Adrenal gland (tissue), 12 donors: ENCODE measurements around the gene SPOCK1. TPM values are rescaled to one million over a fixed set of nuclear protein-coding genes. Genes with fewer than 3 reads are reported as not detected.

ENCODE experiments used
- DNase-seq, 7 donors: peaks; one replicate each; pipeline ENCODE4 v3.0.0-alpha.2; 2019 to 2020
- H3K27ac ChIP-seq, 5 donors: fragments of 200-600 bp; sonication (generic) in 4 of 5; 1 replicate in 3 of 5; 2 replicates in 2 of 5; pipeline versions ENCODE4 v1.5.1 to v1.8.0; 2016 to 2020; ENCODE audit warnings: mild to moderate bottlenecking in 1 of 5
- H3K27me3 ChIP-seq: fragments of 200-600 bp; 2 replicates; pipeline ENCODE4 v1.8.0; 2021
- H3K36me3 ChIP-seq, 2 donors: fragments of 200-600 bp; replicated peaks in 1 of 2; 1 replicate in 1 of 2; 2 replicates in 1 of 2; pipeline versions ENCODE4 v1.5.1 to v1.8.0; 2018 to 2022
- H3K4me1 ChIP-seq, 2 donors: fragments of 200-600 bp; replicated peaks in 1 of 2; 1 replicate in 1 of 2; 2 replicates in 1 of 2; pipeline versions ENCODE4 v1.5.1 to v1.8.0; 2018 to 2021
- H3K4me3 ChIP-seq, 4 donors: fragments of 200-600 bp; sonication (generic) in 3 of 4; one replicate each; pipeline ENCODE4 v1.5.1; 2016 to 2018
- H3K9me3 ChIP-seq, 3 donors: fragments of 200-600 bp; sonication (generic) in 1 of 3; replicated peaks in 1 of 3; 1 replicate in 2 of 3; 2 replicates in 1 of 3; pipeline versions ENCODE4 v1.5.1 to v1.8.0; 2016 to 2021
- POLR2A ChIP-seq, 2 donors: fragments of 450-650 bp; IDR thresholded peaks; one replicate each; pipeline ENCODE4 v1.6.1; 2017; ENCODE audit warnings: antibody characterized with exemption in 2 of 2, mild to moderate bottlenecking in 2 of 2, moderate library complexity in 1 of 2
- WGBS, 4 donors: extraction: QIAGEN DNeasy Blood & Tissue Kit in 2 of 4; methylation state at CpG; one replicate each; pipeline versions ENCODE4 v1.1.5 to v1.1.7; 2013 to 2017; 5-methylcytosine and 5-hydroxymethylcytosine counted together
- intact Hi-C, 2 donors: fragments of 100-400 bp; cut with DNase I; formaldehyde crosslinking; loops; one replicate each; pipeline versions ENCODE4 v1.14.1 to v1.15.0; 2022 to 2023
- polyA plus RNA-seq, 3 donors: library from polyadenylated mRNA; stranded (reverse); fragments of 200-250 nt in 2 of 3; fragments of 350-450 nt in 1 of 3; fragmentation: Illumina TruSeq in 1 of 3; extraction: RNeasy Lipid Tissue Mini Kit (QIAGEN cat#74804) in 1 of 3; gene quantifications; one replicate each; pipeline ENCODE4 v1.2.3, GENCODE V29; 2013 to 2014
- total RNA-seq, 9 donors: library from RNA; depleted of rRNA in 4 of 9; stranded (reverse); fragments of >200 nt in 4 of 9; fragments of 120-200 nt in 1 of 9; fragmentation: NEBNext Ultra II Directional in 1 of 9; extraction: Animal tissue kit (Norgen Biotek cat#: 25700) in 1 of 9; gene quantifications; one replicate each; pipeline versions ENCODE4 v1.1.0 to v1.2.4, GENCODE V29; 2013 to 2023
- TF ChIP-seq, protein P1 (sequence below), 6 experiments: fragments of 450-650 bp in 4 of 6; fragments of 200-600 bp in 2 of 6; sonication (generic) in 1 of 6; IDR thresholded peaks; 1 replicate in 5 of 6; 2 replicates in 1 of 6; pipeline versions ENCODE4 v1.5.1 to v1.8.0; 2016 to 2021; ENCODE audit warnings: antibody characterized with exemption in 6 of 6, mild to moderate bottlenecking in 2 of 6, moderate library complexity in 1 of 6
- donor health status: healthy with polysubstance abuse.
- donor health status: Bipolar disorder and iron deficiency.
- donor health status: DM: yes; HTN: yes; CAD: no.
- donor health status: DM: no; HTN: no; CAD: no.
- donor health status: DM: no; HTN: no; CAD: no.
- donor health status: DM: yes; HTN: yes; CAD: no.

SPOCK1 gene
- total and polyA plus RNA-seq, 12 donors = 5.4 to 102 (median 55.6) TPM

DNA sequence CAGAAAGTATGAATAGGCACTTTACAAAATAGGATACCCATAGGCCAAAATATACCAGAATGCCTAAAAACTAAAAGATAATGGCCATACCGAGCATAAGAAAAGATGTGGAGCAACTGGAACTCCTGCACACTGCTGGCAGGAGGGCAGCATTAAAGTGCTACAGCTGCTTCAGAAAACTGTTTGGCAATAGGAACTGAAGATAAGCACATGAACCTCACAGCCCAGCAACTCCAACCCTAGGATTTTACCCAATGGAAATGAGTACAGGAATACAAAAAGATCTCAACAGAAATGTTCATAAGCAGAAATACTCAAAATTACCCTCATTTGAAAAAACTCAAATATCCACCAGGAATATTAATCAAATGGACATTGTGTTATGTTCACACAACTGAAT, 209.3 kb downstream of the SPOCK1 start:
- H3K36me3 ChIP-seq = no peaks in the 10 kb centered on the region
- intact Hi-C loops = no loop called here
- WGBS, 4 donors = 78 to 95% (median 90%) methylated on average over 1 of the region's 1 CpG
- no peaks in the 10 kb centered on the region for H3K9me3 ChIP-seq
- TF ChIP-seq, protein P1, sequence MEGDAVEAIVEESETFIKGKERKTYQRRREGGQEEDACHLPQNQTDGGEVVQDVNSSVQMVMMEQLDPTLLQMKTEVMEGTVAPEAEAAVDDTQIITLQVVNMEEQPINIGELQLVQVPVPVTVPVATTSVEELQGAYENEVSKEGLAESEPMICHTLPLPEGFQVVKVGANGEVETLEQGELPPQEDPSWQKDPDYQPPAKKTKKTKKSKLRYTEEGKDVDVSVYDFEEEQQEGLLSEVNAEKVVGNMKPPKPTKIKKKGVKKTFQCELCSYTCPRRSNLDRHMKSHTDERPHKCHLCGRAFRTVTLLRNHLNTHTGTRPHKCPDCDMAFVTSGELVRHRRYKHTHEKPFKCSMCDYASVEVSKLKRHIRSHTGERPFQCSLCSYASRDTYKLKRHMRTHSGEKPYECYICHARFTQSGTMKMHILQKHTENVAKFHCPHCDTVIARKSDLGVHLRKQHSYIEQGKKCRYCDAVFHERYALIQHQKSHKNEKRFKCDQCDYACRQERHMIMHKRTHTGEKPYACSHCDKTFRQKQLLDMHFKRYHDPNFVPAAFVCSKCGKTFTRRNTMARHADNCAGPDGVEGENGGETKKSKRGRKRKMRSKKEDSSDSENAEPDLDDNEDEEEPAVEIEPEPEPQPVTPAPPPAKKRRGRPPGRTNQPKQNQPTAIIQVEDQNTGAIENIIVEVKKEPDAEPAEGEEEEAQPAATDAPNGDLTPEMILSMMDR (IDR thresholded peaks at IDR 0.05) = no peak
- TF ChIP-seq POLR2A (IDR thresholded peaks at IDR 0.05) = no peak
- peaks cover 0 to 8% of the 10 kb centered on the region in 2 donors for H3K4me1 ChIP-seq
- DNase-seq = no peak
- H3K4me3 ChIP-seq = no peak overlapping the region
- no peaks in the 10 kb centered on the region for H3K27me3 ChIP-seq
- H3K27ac ChIP-seq = no peak overlapping the region

DNA sequence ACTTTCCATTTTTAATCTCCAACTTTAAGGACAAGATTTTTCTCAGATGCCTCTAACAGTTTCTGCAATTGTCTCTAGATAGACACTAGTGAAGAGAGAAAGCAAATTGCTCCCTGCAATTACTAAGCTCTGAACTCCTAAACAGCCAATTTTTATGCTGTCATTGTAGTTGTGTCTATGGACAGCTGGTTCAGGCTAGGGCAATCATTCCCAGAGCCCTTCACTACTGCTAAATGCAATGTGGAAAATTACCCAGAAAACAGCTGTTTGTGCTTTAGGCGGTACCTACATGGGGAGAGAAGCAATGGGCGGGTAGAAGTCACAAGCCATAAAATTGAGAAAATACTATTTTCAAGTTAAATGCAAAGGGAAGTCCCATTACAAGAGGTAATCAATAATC, 211.6 kb downstream of the SPOCK1 start:
- intact Hi-C loops = no loop called here
- TF ChIP-seq, protein P1 (IDR thresholded peaks at IDR 0.05) = no peak
- no peak for TF ChIP-seq POLR2A (IDR thresholded peaks at IDR 0.05)
- DNase-seq = no peak
- 93 to 94% (median 93%) methylated on average over 2 of the region's 2 CpGs for WGBS, 4 donors
- Histone ChIP-seq H3K4me3 (no peak overlapping the region), H3K36me3 (no peaks in the 10 kb centered on the region), H3K27me3 (no peaks in the 10 kb centered on the region), H3K9me3 (no peaks in the 10 kb centered on the region), H3K4me1 (peaks cover 0 to 8% of the 10 kb centered on the region in 2 donors), H3K27ac (no peak overlapping the region)

DNA sequence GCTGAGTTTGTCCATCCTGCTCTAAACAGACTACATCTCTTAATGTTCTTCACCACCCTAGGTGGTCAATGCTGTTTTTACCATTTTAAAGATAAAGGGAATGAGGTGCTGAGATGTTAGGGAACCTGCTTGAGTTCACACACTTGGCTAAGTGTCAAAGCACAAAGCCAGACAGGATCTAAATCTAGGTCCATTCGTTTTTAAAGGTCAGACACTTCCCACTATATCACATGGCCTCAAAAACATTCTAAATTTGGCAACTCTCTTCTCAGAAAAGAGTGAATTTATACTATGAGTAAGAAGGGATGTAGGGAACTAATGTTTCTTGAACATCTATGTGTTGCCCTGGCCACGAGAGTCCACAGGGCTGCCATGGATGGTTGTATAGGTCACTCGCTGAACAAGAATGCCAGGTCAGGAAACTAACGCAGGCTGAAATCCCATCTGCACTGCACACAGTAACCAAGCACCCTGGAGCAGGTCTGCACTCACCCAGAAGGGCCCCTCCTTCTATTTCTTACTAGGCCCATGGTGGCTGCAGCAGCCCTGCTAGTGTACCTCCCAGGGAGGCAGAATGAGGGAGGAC, 213.0 kb downstream of the SPOCK1 start:
- Histone ChIP-seq H3K36me3 (no peaks in the 10 kb centered on the region), H3K27ac (no peak overlapping the region), H3K4me1 (peaks cover 0 to 8% of the 10 kb centered on the region in 2 donors), H3K9me3 (no peaks in the 10 kb centered on the region), H3K27me3 (no peaks in the 10 kb centered on the region), H3K4me3 (no peak overlapping the region)
- WGBS, 4 donors = 53 to 67% (median 58%) methylated on average over 4 of the region's 4 CpGs
- no peak for DNase-seq
- intact Hi-C loops = no loop called here
- TF ChIP-seq, protein P1 (IDR thresholded peaks at IDR 0.05) = no peak
- TF ChIP-seq POLR2A (IDR thresholded peaks at IDR 0.05) = no peak

DNA sequence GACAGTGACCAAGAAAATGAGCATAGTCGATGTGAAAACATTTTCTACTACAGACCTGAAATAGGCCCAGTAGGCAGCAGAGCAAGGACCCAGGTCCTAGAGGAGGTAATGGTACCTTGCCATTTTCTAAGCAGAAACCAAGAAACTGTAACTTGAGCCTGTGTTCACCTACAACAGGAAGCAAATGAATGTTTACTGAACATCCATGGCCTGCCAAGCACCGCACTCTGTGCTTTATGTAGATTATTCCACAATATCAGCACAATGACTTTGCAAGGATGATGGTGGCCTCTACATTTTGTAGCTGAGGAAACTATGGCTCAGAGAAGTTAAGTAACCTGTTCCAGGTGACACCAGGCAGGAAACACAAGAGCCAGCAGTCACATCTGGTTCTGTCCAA, 215.3 kb downstream of the SPOCK1 start:
- no peak for TF ChIP-seq POLR2A (IDR thresholded peaks at IDR 0.05)
- TF ChIP-seq, protein P1 (IDR thresholded peaks at IDR 0.05) = no peak
- Histone ChIP-seq H3K27ac (no peak overlapping the region), H3K36me3 (no peaks in the 10 kb centered on the region), H3K9me3 (no peaks in the 10 kb centered on the region), H3K4me3 (no peak overlapping the region), H3K27me3 (no peaks in the 10 kb centered on the region), H3K4me1 (peaks cover 0 to 8% of the 10 kb centered on the region in 2 donors)
- no peak for DNase-seq
- WGBS, 4 donors = 50 to 94% (median 79%) methylated on average over 2 of the region's 2 CpGs
- intact Hi-C loops = no loop called here
